DMS53 (cell line): ENCODE results near the gene ATCAY.
A peak's percentile ranks its signal among the peaks of the same experiment; 100 is the strongest.

Source experiments
- DNase-seq: peaks from one replicate; lab custom pipeline; 2025; lab: John Stamatoyannopoulos, UW

ATCAY gene

GRCh38 chr19:3970313-3970807 is 89.9 kb downstream of the ATCAY start:
- DNase-seq: no peak

GRCh38 chr19:3970808-3971598 is 90.5 kb downstream of the ATCAY start, which contains the start of gene DAPK3:
Gene DAPK3, minus strand, starts transcription at chr19:3971099. Its CDS starts 1,364 bp downstream, at chr19:3969735.
- peak; percentile 98 for DNase-seq

GRCh38 chr19:3975144-3975543 is 94.7 kb downstream of the ATCAY start:
- DNase-seq: peak; percentile 26

DNA sequence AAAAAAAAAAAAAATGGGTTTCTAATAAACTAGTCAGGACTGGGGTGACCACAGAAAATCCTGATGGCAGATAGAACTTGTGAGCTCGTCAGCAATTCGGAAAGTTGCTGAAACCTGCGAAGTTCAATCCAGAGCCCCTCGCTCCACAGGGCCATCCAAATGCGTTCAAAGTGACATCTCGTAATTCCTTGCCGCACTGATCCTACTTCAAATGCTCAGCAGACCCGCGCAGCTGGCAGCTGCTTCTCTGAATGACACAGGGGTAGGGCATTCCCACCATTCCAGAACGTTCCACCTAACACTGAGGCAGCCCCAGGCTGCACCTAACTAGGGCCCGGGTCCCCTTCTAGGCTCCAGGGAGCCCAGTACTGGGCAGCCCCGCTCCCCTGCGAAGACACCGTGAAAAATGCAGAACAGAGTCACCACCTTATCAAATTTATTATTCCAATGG is 95.2 kb downstream of the ATCAY start:
- peak; percentile 40 for DNase-seq

GRCh38 chr19:3976495-3977241 is 96.2 kb downstream of the ATCAY start:
- peak; percentile 35 for DNase-seq
